ENCODE measurements around the gene SCG5.

Gene SCG5

DNA sequence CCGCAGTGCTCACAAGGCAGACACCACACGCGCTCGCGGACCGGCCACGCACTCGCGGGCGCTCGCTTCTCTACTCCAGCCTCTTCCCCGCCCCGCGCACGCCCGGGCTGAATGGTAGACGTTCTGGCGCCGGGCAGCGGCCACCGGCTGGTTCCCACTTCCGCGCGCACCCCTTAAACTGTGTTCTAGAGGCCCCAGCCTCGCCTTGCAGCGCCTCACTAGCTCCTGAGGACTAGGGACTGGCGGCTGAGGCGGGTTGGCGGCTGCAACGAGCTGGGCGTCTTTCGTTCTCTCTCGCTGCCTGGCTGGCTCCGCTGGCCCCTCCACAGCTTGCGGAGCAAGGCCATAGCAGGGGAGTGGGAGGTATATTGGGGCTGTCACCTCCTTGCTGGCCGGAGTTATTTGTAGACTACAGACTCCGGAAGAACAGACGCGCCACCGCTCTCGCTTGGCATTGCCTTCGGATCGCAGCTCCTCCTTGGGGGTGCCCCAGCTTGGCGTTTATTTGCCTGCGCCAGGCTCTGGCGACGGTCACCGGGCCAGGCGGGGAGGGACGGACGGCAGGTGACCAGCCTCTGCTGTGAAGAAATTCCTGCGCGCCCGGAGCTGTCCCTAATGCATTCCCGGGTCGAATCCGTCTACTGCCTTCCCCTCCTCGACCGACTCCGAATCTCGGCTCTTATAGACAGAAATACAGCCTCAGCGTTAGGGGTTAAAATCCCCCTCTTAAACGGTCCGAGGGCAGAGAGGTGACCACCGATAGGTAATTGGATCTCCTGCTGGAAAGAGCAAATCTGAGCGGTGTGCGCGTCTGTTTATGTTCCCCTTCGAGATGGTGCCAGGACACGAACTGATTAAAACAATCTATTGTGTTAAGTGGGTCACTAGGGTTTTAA, 77.6 kb downstream of the SCG5 start:
- H3K36me3 Mint-ChIP-seq (ENCODE audit: low read depth) = peaks cover 36% of the 10 kb centered on the region
- peaks cover 19% of the 10 kb centered on the region for H3K27me3 Mint-ChIP-seq (ENCODE audit: low read depth, poor library complexity)
- TF ChIP-seq, protein P1, sequence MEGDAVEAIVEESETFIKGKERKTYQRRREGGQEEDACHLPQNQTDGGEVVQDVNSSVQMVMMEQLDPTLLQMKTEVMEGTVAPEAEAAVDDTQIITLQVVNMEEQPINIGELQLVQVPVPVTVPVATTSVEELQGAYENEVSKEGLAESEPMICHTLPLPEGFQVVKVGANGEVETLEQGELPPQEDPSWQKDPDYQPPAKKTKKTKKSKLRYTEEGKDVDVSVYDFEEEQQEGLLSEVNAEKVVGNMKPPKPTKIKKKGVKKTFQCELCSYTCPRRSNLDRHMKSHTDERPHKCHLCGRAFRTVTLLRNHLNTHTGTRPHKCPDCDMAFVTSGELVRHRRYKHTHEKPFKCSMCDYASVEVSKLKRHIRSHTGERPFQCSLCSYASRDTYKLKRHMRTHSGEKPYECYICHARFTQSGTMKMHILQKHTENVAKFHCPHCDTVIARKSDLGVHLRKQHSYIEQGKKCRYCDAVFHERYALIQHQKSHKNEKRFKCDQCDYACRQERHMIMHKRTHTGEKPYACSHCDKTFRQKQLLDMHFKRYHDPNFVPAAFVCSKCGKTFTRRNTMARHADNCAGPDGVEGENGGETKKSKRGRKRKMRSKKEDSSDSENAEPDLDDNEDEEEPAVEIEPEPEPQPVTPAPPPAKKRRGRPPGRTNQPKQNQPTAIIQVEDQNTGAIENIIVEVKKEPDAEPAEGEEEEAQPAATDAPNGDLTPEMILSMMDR (IDR thresholded peaks at IDR 0.05) = no peak
- peak overlapping the region; percentile 89 for H3K27ac Mint-ChIP-seq
- peaks cover 63% of the 10 kb centered on the region for H3K4me1 Mint-ChIP-seq
- DNase-seq = peak; percentile 61
- H3K4me3 Mint-ChIP-seq = peak overlapping the region; percentile 88
- peaks cover 18% of the 10 kb centered on the region for H3K9me3 Mint-ChIP-seq

DNA sequence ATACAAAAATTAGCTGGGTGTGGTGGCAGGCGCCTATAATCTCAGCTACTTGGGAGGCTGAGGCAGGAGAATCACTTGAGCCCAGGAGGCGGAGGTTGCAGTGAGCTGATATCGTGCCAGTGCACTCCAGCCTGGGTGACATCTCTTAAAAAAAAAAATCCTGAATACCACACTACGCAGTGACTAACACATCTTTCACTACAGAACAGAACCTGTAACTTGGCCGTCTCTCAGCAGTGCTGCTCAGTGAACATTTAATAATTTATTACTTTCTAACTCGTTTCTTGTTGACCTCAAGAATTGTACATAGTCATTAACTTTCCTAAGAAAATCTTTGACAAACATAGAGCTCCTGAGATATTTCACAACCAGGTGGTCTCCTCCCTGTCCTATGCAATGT, 80.1 kb downstream of the SCG5 start:
- Mint-ChIP-seq H3K4me1 (peaks cover 51% of the 10 kb centered on the region), H3K4me3 (peak overlapping the region; percentile 33), H3K27ac (no peak overlapping the region), H3K36me3 (ENCODE audit: low read depth) (peaks cover 61% of the 10 kb centered on the region), H3K27me3 (ENCODE audit: low read depth, poor library complexity) (peaks cover 11% of the 10 kb centered on the region), H3K9me3 (peaks cover 44% of the 10 kb centered on the region)
- TF ChIP-seq, protein P1 (IDR thresholded peaks at IDR 0.05) = no peak
- no peak for DNase-seq

DNA sequence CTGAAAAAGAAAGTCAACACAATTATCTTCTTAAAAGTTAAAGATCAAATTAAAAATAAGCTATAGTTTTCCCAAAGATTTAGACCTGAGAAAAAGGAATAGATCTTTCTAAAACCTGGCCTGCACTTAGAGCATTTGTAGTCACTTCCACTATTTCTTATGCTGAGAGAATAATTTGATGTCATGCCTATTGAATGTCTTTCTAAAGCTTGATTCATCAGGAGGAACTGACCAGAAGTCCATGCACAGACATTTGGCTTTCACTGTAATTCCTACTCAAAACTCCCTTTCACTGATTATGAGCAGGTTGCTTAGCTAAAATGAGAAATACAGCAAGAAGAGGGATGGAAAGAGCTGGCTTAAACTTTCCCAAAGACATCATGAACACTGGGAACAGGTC, 80.6 kb downstream of the SCG5 start:
- peaks cover 46% of the 10 kb centered on the region for H3K4me1 Mint-ChIP-seq
- peak overlapping the region; percentile 33 for H3K4me3 Mint-ChIP-seq
- peaks cover 49% of the 10 kb centered on the region for H3K9me3 Mint-ChIP-seq
- H3K36me3 Mint-ChIP-seq (ENCODE audit: low read depth) = peaks cover 66% of the 10 kb centered on the region
- no peak for DNase-seq
- H3K27ac Mint-ChIP-seq = no peak overlapping the region
- TF ChIP-seq, protein P1 (IDR thresholded peaks at IDR 0.05) = no peak
- peaks cover 9% of the 10 kb centered on the region for H3K27me3 Mint-ChIP-seq (ENCODE audit: low read depth, poor library complexity)

DNA sequence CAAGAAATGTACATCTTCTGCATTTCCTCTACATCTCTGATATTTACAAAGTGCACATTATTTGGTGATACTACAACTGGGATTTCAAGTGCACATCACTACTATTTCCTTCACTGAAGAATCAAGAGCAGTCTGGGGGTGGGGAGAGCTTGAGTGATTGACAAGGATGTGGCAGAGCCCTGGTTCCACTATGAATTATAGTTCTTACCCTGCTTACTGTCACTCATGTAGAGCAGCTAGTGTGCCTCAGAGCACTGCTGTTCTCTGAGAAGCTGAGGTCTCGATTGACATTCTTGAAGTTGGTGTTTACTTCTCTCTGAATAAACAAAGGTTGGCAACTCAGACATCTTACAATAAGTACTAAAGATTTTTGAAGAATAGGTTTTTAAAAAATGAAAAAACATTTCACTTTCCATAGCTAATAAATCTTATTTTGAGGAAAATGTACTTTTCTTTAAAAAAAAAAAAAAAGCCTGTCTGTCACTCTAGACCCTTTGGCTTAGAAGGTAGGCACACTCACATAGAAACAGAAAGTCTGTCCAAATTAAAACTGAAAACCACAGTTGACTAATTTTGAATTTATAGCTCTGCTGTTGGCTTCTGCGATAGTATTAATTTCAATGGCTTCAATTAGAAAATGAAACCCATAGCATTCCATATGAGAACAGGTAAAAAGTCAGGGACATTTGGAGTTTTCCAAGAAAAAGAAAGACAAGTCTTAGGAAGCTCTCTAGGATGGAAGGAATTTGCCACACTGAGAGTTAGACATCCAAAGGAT, 81.8 kb downstream of the SCG5 start:
- peaks cover 44% of the 10 kb centered on the region for H3K4me1 Mint-ChIP-seq
- H3K27ac Mint-ChIP-seq = no peak overlapping the region
- TF ChIP-seq, protein P1 (IDR thresholded peaks at IDR 0.05) = no peak
- H3K27me3 Mint-ChIP-seq (ENCODE audit: low read depth, poor library complexity) = peaks cover 8% of the 10 kb centered on the region
- DNase-seq = no peak
- peaks cover 59% of the 10 kb centered on the region for H3K9me3 Mint-ChIP-seq
- H3K4me3 Mint-ChIP-seq = no peak overlapping the region
- H3K36me3 Mint-ChIP-seq (ENCODE audit: low read depth) = peaks cover 79% of the 10 kb centered on the region

DNA sequence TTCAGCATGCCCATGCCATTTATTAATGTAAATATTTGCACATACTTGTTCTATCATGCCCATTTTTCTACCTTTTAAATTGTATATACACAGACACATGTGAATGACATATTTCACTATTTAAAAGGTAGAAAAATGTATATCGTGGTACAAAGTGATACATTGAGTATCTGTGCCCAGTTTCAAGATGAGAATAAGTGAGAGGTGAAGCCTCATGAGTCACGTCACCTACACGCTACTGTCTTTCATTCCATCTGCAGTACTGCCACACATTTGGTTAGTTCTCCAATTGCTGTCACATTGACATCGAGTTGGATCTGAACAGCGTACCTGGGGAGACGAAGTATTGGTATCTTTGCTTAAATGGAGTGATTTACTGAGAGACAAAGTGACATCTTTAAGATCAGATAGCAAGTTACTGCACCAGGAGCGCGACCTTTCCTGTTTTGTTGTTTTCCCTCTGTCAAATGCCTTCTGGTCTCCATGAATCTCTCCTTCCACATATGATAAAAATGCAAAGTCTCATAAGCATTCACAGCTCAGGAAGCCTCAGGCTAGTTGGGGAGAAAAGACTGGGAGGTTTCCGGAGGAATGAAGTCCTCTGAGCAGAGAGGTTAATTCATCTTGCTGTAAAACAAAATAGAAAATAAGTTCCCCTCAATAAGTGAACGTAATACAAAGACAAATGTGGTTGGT, 88.3 kb downstream of the SCG5 start:
- H3K9me3 Mint-ChIP-seq = peaks cover 73% of the 10 kb centered on the region

More for the DNA sequence above, 88.3 kb downstream of the SCG5 start:
- no peak for DNase-seq
- Mint-ChIP-seq H3K4me3 (peak overlapping the region; percentile 2), H3K27me3 (ENCODE audit: low read depth, poor library complexity) (no peaks in the 10 kb centered on the region), H3K4me1 (peaks cover 48% of the 10 kb centered on the region), H3K36me3 (ENCODE audit: low read depth) (peaks cover 100% of the 10 kb centered on the region), H3K27ac (peak overlapping the region; percentile 2)
- TF ChIP-seq, protein P1 (IDR thresholded peaks at IDR 0.05) = no peak
